CD14-positive monocyte (primary cell): Measurements from ENCODE around the gene PITPNC1. TPM values are rescaled to one million over a fixed set of nuclear protein-coding genes. Genes with fewer than 3 reads are reported as not detected.

ENCODE experiments used
- DNase-seq, 3 donors: peaks; one replicate each; pipeline ENCODE4 v3.0.0-alpha.2; 2011 to 2022
- H2AFZ ChIP-seq: 2 replicates; pipeline ENCODE4 v1.6.0; 2012; ENCODE audit warnings: mild to moderate bottlenecking, low read depth, low read length, inconsistent platforms; ENCODE audit not compliant: insufficient read depth, poor library complexity, severe bottlenecking
- H3K27ac ChIP-seq, 2 donors: 1 replicate in 1 of 2; 2 replicates in 1 of 2; pipeline ENCODE4 v1.5.1; 2012 to 2013; ENCODE audit warnings: low read length in 2 of 2, control low read depth in 1 of 2, inconsistent platforms in 1 of 2, low read depth in 1 of 2, mild to moderate bottlenecking in 1 of 2
- H3K27me3 ChIP-seq, 2 donors: one replicate each; pipeline versions ENCODE4 v1.6.0 to v1.6.1; 2011 to 2013; ENCODE audit warnings: low read length in 2 of 2; ENCODE audit not compliant: control insufficient read depth in 2 of 2, insufficient read depth in 2 of 2
- H3K36me3 ChIP-seq, 2 donors: replicated peaks in 1 of 2; 1 replicate in 1 of 2; 2 replicates in 1 of 2; pipeline versions ENCODE4 v1.5.1 to v1.6.1; 2012 to 2013; ENCODE audit warnings: low read length in 2 of 2, control low read depth in 1 of 2, inconsistent platforms in 1 of 2, mild to moderate bottlenecking in 1 of 2; ENCODE audit not compliant: insufficient read depth in 2 of 2, control insufficient read depth in 1 of 2
- H3K4me1 ChIP-seq, 2 donors: 1 replicate in 1 of 2; 2 replicates in 1 of 2; pipeline versions ENCODE4 v1.5.1 to v1.6.1; 2012 to 2013; ENCODE audit warnings: low read length in 2 of 2, control low read depth in 1 of 2, inconsistent platforms in 1 of 2, mild to moderate bottlenecking in 1 of 2, moderate library complexity in 1 of 2; ENCODE audit not compliant: insufficient read depth in 2 of 2, control insufficient read depth in 1 of 2
- H3K4me2 ChIP-seq: replicated peaks from 2 replicates; pipeline ENCODE3; 2012; ENCODE audit warnings: low read length, moderate library complexity, mild to moderate bottlenecking; ENCODE audit not compliant: poor library complexity, severe bottlenecking; ENCODE audit errors: extremely low read depth
- H3K4me3 ChIP-seq, 3 experiments: fragments of 200-600 bp in 1 of 3; sonication (generic) in 1 of 3; replicated peaks in 1 of 3; 1 replicate in 2 of 3; 2 replicates in 1 of 3; pipeline ENCODE4 v1.5.1; 2011 to 2013; ENCODE audit warnings: low read length in 3 of 3, mild to moderate bottlenecking in 3 of 3, control low read depth in 2 of 3, low read depth in 2 of 3, inconsistent platforms in 1 of 3, moderate library complexity in 1 of 3
- H3K79me2 ChIP-seq: 2 replicates; pipeline ENCODE4 v1.6.0; 2012; ENCODE audit warnings: mild to moderate bottlenecking, control low read depth, inconsistent platforms, low read length, moderate library complexity; ENCODE audit not compliant: insufficient read depth
- H3K9ac ChIP-seq: 2 replicates; pipeline ENCODE4 v1.6.0; 2017; ENCODE audit warnings: low read length, mild to moderate bottlenecking; ENCODE audit not compliant: insufficient read depth, poor library complexity, severe bottlenecking
- H3K9me3 ChIP-seq, 2 donors: replicated peaks in 1 of 2; 1 replicate in 1 of 2; 2 replicates in 1 of 2; pipeline versions ENCODE4 v1.5.1 to v1.6.1; 2012 to 2013; ENCODE audit warnings: low read length in 2 of 2, control low read depth in 1 of 2; ENCODE audit not compliant: control insufficient read depth in 1 of 2, insufficient read depth in 1 of 2
- H4K20me1 ChIP-seq: 2 replicates; pipeline ENCODE4 v1.6.0; 2012; ENCODE audit warnings: mild to moderate bottlenecking, low read length, control low read depth, moderate library complexity; ENCODE audit not compliant: insufficient read depth
- H3K27ac Mint-ChIP-seq, 7 donors: one replicate each; pipeline ENCODE4 v1.8.0; 2020; ENCODE audit warnings: mild to moderate bottlenecking in 7 of 7, mixed read lengths in 7 of 7, moderate library complexity in 6 of 7, inconsistent platforms in 2 of 7
- H3K27me3 Mint-ChIP-seq, 3 donors: one replicate each; pipeline ENCODE4 v1.8.0; 2021 to 2022; ENCODE audit warnings: low read depth in 3 of 3, mild to moderate bottlenecking in 3 of 3, mixed read lengths in 3 of 3, moderate library complexity in 3 of 3, inconsistent platforms in 1 of 3
- H3K36me3 Mint-ChIP-seq, 2 donors: one replicate each; pipeline ENCODE4 v1.8.0; 2020; ENCODE audit warnings: mixed read lengths in 2 of 2, inconsistent platforms in 1 of 2, mild to moderate bottlenecking in 1 of 2
- H3K4me1 Mint-ChIP-seq: one replicate; pipeline ENCODE4 v1.8.0; 2020; ENCODE audit warnings: mild to moderate bottlenecking, mixed read lengths
- H3K4me3 Mint-ChIP-seq, 2 donors: one replicate each; pipeline ENCODE4 v1.8.0; 2020; ENCODE audit warnings: mild to moderate bottlenecking in 2 of 2, mixed read lengths in 2 of 2, moderate library complexity in 1 of 2
- H3K9me3 Mint-ChIP-seq, 7 donors: one replicate each; pipeline ENCODE4 v1.8.0; 2020 to 2022; ENCODE audit warnings: mixed read lengths in 7 of 7, mild to moderate bottlenecking in 6 of 7, moderate library complexity in 6 of 7, inconsistent platforms in 2 of 7
- WGBS: methylation state at CpG from one replicate; pipeline ENCODE4 v1.1.5; 2013; ENCODE audit warnings: missing lambda C conversion rate; ENCODE audit not compliant: insufficient coverage; 5-methylcytosine and 5-hydroxymethylcytosine counted together
- intact Hi-C, 2 donors: fragments of 100-400 bp; cut with micrococcal nuclease; formaldehyde crosslinking; loops; one replicate each; pipeline versions ENCODE4 v1.15.0 to v1.15.1; 2023
- polyA plus RNA-seq, 3 donors: library from polyadenylated mRNA; depleted of rRNA in 1 of 3; unstranded in 2 of 3; stranded (reverse) in 1 of 3; fragments of 300-500 nt in 2 of 3; fragments of >200 nt in 1 of 3; fragmentation: Illumina TruSeq in 2 of 3; gene quantifications; 1 replicate in 2 of 3; 2 replicates in 1 of 3; pipeline ENCODE4 v1.2.3, GENCODE V29; 2012 to 2021
- TF ChIP-seq, protein P1 (sequence below): fragments of 200-600 bp; IDR thresholded peaks from one replicate; pipeline ENCODE4 v1.8.0; 2022; ENCODE audit warnings: antibody characterized with exemption, mild to moderate bottlenecking

Gene PITPNC1
- polyA plus RNA-seq, 3 donors = 18.5 to 31.0 (median 21.7) TPM

DNA sequence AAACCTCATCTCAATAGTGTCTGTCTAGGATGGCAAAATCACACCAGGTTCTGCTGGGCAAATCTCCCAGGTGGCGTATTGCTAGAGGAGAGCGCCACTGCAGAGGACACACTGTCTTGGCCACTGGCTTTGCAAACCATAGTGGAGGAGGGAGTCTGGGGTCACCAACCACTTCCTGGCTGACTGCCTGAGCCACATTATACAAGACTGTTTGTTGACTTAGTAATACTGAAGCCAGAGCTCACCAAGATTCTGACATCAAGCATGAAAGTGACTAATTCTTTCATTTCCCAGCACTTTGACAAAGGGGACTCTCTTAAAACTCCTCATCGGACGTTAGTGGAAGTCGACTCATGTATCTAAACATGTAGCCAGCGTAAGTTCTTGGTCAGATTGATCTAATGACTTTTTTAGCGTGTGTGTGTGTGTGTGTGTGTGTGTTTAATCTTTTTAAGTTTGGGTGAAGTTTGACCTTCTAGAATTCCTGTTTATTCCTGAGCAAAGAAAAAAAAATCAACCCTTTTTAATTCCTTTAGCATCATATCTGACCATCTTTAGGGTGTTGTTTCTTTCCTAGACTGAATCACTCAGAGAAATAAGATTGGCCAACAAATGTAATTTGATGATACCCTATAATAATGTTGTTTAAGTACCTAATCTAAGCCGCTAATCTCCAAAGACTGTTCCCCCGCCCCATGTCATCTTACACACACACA is 13.7 kb downstream of the PITPNC1 start:
- Histone ChIP-seq H3K27ac (no peak overlapping the region), H3K79me2 (peaks cover 36% of the 10 kb centered on the region), H3K4me3 (no peak overlapping the region), H3K36me3 (peaks cover 0 to 5% of the 10 kb centered on the region in 2 donors), H3K4me2 (no peak overlapping the region), H2AFZ (no peak overlapping the region), H3K4me1 (no peaks in the 10 kb centered on the region), H3K9ac (no peak overlapping the region), H3K9me3 (no peaks in the 10 kb centered on the region), H4K20me1 (peaks cover 43% of the 10 kb centered on the region), H3K27me3 (no peaks in the 10 kb centered on the region)
- H3K4me3 Mint-ChIP-seq = peak overlapping the region in 1 of 2 donors; percentile 1
- H3K27me3 Mint-ChIP-seq = peaks cover 0 to 5% (median 0%) of the 10 kb centered on the region in 3 donors
- DNase-seq = peak in 2 of 3 donors; percentile 38 to 59
- peaks cover 7 to 28% of the 10 kb centered on the region in 2 donors for H3K36me3 Mint-ChIP-seq
- H3K27ac Mint-ChIP-seq = peak overlapping the region in 5 of 7 donors; percentile 20 to 84 (median 53)
- 83% methylated on average over 2 of the region's 9 CpGs for WGBS
- peaks cover 18% of the 10 kb centered on the region for H3K4me1 Mint-ChIP-seq
- intact Hi-C loops = loop anchor here in 1 of 2 donors (5.0 kb wide), 1 partner anchor 86 kb away; no protein-coding TSS in a partner anchor
- TF ChIP-seq, protein P1, sequence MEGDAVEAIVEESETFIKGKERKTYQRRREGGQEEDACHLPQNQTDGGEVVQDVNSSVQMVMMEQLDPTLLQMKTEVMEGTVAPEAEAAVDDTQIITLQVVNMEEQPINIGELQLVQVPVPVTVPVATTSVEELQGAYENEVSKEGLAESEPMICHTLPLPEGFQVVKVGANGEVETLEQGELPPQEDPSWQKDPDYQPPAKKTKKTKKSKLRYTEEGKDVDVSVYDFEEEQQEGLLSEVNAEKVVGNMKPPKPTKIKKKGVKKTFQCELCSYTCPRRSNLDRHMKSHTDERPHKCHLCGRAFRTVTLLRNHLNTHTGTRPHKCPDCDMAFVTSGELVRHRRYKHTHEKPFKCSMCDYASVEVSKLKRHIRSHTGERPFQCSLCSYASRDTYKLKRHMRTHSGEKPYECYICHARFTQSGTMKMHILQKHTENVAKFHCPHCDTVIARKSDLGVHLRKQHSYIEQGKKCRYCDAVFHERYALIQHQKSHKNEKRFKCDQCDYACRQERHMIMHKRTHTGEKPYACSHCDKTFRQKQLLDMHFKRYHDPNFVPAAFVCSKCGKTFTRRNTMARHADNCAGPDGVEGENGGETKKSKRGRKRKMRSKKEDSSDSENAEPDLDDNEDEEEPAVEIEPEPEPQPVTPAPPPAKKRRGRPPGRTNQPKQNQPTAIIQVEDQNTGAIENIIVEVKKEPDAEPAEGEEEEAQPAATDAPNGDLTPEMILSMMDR = no peak
- no peaks in the 10 kb centered on the region for H3K9me3 Mint-ChIP-seq

DNA sequence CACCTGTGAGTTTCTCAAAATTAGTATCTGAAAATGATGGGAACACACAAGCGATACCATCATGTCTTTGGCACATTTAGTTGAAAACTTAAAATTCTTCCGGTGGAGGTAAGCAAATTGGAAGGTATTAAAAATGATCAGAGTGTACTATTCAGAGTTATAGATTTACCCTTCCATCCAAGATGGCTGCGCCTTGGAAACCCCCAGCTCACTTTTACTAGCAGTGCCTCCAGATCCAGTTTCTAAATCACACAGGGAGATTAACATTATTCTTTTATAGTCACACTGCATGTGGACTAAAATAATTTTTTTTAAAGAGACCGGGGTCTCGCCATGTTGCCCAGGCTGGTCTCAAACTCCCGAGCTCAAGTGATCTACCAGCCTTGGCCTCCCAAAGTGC is 15.0 kb downstream of the PITPNC1 start:
- Histone ChIP-seq H2AFZ (no peak overlapping the region), H3K27me3 (no peaks in the 10 kb centered on the region), H3K79me2 (peaks cover 27% of the 10 kb centered on the region), H4K20me1 (peaks cover 30% of the 10 kb centered on the region), H3K27ac (no peak overlapping the region), H3K4me1 (no peaks in the 10 kb centered on the region), H3K9ac (no peak overlapping the region), H3K36me3 (peaks cover 0 to 5% of the 10 kb centered on the region in 2 donors), H3K9me3 (no peaks in the 10 kb centered on the region), H3K4me3 (no peak overlapping the region), H3K4me2 (no peak overlapping the region)
- Mint-ChIP-seq H3K27me3 (peaks cover 0 to 5% (median 0%) of the 10 kb centered on the region in 3 donors), H3K9me3 (no peaks in the 10 kb centered on the region), H3K4me1 (peaks cover 17% of the 10 kb centered on the region), H3K4me3 (no peak overlapping the region), H3K36me3 (peaks cover 7 to 30% of the 10 kb centered on the region in 2 donors), H3K27ac (no peak overlapping the region)
- intact Hi-C loops = loop anchor here in 1 of 2 donors (5.0 kb wide), 1 partner anchor 85 kb away; no protein-coding TSS in a partner anchor
- DNase-seq = no peak
- no CpG with 5 or more reads among the region's 6 CpGs for WGBS
- TF ChIP-seq, protein P1 = no peak
